ENCODE data around the gene NCKAP5. TPM values are rescaled to one million over a fixed set of nuclear protein-coding genes. Genes with fewer than 3 reads are reported as not detected.

NCKAP5 gene
- total RNA-seq, 1 donor from 2014 or later, result 7.4 TPM

DNA sequence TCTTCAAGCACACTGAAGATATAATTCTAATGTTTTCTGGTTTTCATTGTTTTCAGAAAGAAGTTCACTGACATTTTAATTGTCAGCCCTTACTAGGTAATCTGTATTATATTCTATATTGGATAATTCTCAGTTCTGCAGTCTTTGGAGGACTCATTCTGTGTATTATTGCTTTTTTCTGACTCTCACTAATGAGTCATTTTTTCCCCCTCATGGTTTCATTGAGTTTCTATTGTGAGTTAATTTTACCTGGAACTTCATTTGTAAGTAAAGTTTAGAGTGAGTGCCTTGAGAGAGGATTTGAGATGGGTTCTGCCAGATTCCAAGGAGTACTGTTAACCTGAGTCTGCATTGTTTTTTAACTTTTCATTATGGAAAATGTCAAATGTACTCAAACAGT, 807.9 kb downstream of the NCKAP5 start:
- Mint-ChIP-seq H3K4me1 (ENCODE audit: unreplicated experiment) (no peaks in the 10 kb centered on the region), H3K27me3 (ENCODE audit: unreplicated experiment) (no peaks in the 10 kb centered on the region)
- DNase-seq (ENCODE audit: low spot score), result no peak

DNA sequence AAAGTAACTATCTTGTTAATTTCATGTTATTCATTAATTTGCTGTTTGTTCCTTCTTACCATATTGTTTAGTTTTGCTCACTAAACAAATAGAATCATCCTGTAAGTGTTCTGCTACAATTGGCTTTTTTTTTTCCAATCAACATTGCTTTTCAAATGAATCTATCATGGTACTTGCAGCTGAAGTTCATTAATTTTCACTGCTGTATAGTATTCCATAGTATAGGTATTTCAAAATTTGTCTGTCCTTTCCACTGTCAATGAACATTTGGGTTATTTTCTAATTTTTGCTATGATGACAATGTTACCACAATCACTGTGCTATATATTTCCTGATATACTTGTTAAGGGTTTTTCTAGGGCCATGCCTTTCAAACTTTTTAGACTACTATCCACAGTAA, 809.3 kb downstream of the NCKAP5 start:
- Mint-ChIP-seq H3K4me3 (ENCODE audit: unreplicated experiment) (no peak overlapping the region), H3K27me3 (ENCODE audit: unreplicated experiment) (no peaks in the 10 kb centered on the region), H3K4me1 (ENCODE audit: unreplicated experiment) (no peaks in the 10 kb centered on the region), H3K36me3 (ENCODE audit: low read depth, unreplicated experiment) (no peaks in the 10 kb centered on the region), H3K27ac (ENCODE audit: unreplicated experiment) (no peak overlapping the region), H3K9me3 (ENCODE audit: unreplicated experiment) (no peaks in the 10 kb centered on the region)
- no peak for TF ChIP-seq CTCF (IDR thresholded peaks at IDR 0.05; ENCODE audit: unreplicated experiment)
- DNase-seq (ENCODE audit: low spot score), result no peak

More for the DNA sequence above, 807.9 kb downstream of the NCKAP5 start:
- no peaks in the 10 kb centered on the region for H3K9me3 Mint-ChIP-seq (ENCODE audit: unreplicated experiment)
- no peaks in the 10 kb centered on the region for H3K36me3 Mint-ChIP-seq (ENCODE audit: low read depth, unreplicated experiment)
- no peak for TF ChIP-seq CTCF (IDR thresholded peaks at IDR 0.05; ENCODE audit: unreplicated experiment)
- H3K27ac Mint-ChIP-seq (ENCODE audit: unreplicated experiment), result no peak overlapping the region
- no peak overlapping the region for H3K4me3 Mint-ChIP-seq (ENCODE audit: unreplicated experiment)

GRCh38 chr2:132757676-132758075, 810.6 kb downstream of the NCKAP5 start:
- H3K27ac Mint-ChIP-seq (ENCODE audit: unreplicated experiment), result no peak overlapping the region
- H3K9me3 Mint-ChIP-seq (ENCODE audit: unreplicated experiment), result no peaks in the 10 kb centered on the region
- no peaks in the 10 kb centered on the region for H3K4me1 Mint-ChIP-seq (ENCODE audit: unreplicated experiment)
- H3K4me3 Mint-ChIP-seq (ENCODE audit: unreplicated experiment), result no peak overlapping the region
- H3K27me3 Mint-ChIP-seq (ENCODE audit: unreplicated experiment), result no peaks in the 10 kb centered on the region
- no peaks in the 10 kb centered on the region for H3K36me3 Mint-ChIP-seq (ENCODE audit: low read depth, unreplicated experiment)
- no peak for TF ChIP-seq CTCF (IDR thresholded peaks at IDR 0.05; ENCODE audit: unreplicated experiment)
- no peak for DNase-seq (ENCODE audit: low spot score)

GRCh38 chr2:132757002-132757589, 811.2 kb downstream of the NCKAP5 start:
- Mint-ChIP-seq H3K27ac (ENCODE audit: unreplicated experiment) (no peak overlapping the region), H3K9me3 (ENCODE audit: unreplicated experiment) (no peaks in the 10 kb centered on the region), H3K27me3 (ENCODE audit: unreplicated experiment) (no peaks in the 10 kb centered on the region), H3K36me3 (ENCODE audit: low read depth, unreplicated experiment) (no peaks in the 10 kb centered on the region), H3K4me3 (ENCODE audit: unreplicated experiment) (no peak overlapping the region), H3K4me1 (ENCODE audit: unreplicated experiment) (no peaks in the 10 kb centered on the region)
- no peak for DNase-seq (ENCODE audit: low spot score)
- TF ChIP-seq CTCF (IDR thresholded peaks at IDR 0.05; ENCODE audit: unreplicated experiment), result no peak

- no peaks in the 10 kb centered on the region for H3K27me3 Mint-ChIP-seq (ENCODE audit: unreplicated experiment)
- DNase-seq (ENCODE audit: low spot score), result no peak
- no peaks in the 10 kb centered on the region for H3K4me1 Mint-ChIP-seq (ENCODE audit: unreplicated experiment)
- no peaks in the 10 kb centered on the region for H3K9me3 Mint-ChIP-seq (ENCODE audit: unreplicated experiment)
- no peaks in the 10 kb centered on the region for H3K36me3 Mint-ChIP-seq (ENCODE audit: low read depth, unreplicated experiment)
- no peak overlapping the region for H3K4me3 Mint-ChIP-seq (ENCODE audit: unreplicated experiment)
- no peak for TF ChIP-seq CTCF (IDR thresholded peaks at IDR 0.05; ENCODE audit: unreplicated experiment)
- H3K27ac Mint-ChIP-seq (ENCODE audit: unreplicated experiment), result no peak overlapping the region
Measured at GRCh38 chr2:132754867-132755472, 813.3 kb downstream of the NCKAP5 start.
